GM18870 (cell line): Measurements from ENCODE around the gene HOMER2.
"Not testable (repeated sequence)": the region's sequence is repeated elsewhere in the genome, so short reads cannot be mapped to it uniquely, and the experiment has no call there.

Experiments used
- ATAC-seq: cut with Tn5 transposase; IDR thresholded peaks from one replicate; pipeline ENCODE4 v1.9.1; 2021; ENCODE audit warnings: moderate library complexity; ENCODE audit not compliant: unreplicated experiment

Gene HOMER2

DNA sequence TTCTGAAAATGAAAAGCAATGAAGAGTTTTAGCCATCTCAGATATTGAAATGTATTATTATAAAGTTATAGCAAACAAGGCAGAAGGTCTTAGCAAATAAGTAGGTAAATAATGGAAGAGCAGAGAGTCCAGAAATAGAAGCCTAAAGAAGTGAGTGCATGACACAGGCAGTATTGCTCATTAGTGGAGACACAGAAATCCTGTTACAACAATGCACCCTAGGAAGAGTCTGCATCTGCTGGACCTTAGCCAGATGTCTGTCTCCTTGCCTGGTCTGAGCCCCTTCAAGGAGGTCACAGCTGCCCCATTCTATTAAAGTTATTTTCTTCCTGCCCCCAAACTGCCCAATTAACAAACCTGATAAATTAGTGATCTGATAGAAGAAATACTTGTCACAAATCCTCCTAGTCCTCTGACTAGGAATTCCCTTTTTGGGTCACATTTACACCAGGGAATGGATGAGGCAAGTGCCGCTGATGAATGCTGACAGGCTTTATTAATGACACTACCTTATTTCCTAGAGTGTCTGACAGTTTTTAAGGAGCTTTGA, 51.9 kb downstream of the HOMER2 start:
- no peak for ATAC-seq

GRCh38 chr15:82898961-82899360, 53.6 kb downstream of the HOMER2 start:
- ATAC-seq, result no peak

DNA sequence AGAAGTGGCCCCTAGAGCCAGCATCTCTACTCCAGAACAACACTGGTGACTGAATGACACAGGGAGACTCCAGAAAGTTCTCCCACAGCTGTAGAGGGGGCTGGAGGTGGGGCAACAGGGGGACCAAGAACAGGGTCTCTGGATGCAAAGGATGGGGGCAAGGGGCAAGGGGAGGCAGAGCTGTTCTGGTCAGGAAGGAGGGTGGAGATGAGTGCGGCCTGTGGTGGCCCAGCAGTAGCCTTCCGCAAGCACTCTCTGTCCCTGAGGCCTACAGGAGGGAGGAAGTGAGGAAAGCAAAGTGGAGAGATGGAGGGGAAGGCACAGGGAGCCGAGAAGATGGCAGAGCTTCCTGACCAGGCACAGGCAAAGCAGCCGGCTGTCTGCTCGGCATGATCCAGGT, 56.5 kb downstream of the HOMER2 start:
- ATAC-seq, result no peak

DNA sequence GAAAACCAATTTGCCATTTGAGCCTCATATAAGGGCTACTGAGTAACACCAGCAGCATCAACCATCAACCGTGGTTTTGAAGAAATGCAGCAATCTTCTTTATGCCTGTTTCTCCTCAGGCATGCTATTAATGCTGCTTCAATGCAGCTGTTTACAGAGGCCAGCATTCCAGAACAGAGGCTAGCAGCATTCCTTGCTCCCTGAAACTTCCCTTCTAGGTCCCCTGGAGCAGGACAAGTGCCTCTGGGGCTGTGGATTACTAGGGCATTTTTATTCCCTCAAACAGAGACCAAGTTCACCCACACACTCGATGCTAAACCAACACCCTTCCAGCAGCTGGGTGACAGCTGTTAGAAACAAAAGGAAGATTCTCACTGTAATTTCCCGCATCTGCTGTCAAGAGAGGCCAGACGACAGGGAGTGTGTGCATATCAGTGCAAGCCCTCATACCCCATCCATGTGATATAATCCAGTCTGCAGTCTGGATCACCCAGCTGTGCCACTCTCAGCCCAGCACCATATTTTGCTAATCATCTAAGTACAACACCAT, 57.5 kb downstream of the HOMER2 start:
- no peak for ATAC-seq

DNA sequence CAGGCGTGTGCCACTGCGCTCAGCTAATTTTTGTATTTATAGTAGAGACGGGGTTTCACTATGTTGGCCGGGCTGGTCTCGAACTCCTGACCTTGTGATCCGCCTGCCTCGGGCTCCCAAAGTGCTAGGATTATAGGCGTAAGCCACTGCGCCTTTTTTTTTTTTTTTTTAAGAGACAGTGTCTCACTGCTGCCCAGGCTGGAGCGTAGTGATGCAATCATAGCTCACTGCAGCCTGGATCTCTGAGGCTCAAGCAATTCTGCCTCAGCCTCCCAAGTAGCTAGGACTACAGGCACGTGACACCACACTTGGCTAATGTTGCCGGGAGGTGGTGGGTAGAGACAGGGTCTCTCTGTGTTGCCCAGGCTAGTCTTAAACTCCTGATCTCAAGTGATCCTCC, 59.0 kb downstream of the HOMER2 start:
- not testable (repeated sequence) for ATAC-seq

GRCh38 chr15:82892573-82892972, 59.9 kb downstream of the HOMER2 start:
- ATAC-seq, result no peak

- ATAC-seq, result no peak
These were observed 61.5 kb downstream of the HOMER2 start for GRCh38 chr15:82890995-82891390.

GRCh38 chr15:82890338-82890994, 62.1 kb downstream of the HOMER2 start:
- no peak for ATAC-seq

GRCh38 chr15:82882273-82882928, 70.1 kb downstream of the HOMER2 start:
- ATAC-seq, result no peak

GRCh38 chr15:82881747-82882146, 70.8 kb downstream of the HOMER2 start:
- no peak for ATAC-seq

DNA sequence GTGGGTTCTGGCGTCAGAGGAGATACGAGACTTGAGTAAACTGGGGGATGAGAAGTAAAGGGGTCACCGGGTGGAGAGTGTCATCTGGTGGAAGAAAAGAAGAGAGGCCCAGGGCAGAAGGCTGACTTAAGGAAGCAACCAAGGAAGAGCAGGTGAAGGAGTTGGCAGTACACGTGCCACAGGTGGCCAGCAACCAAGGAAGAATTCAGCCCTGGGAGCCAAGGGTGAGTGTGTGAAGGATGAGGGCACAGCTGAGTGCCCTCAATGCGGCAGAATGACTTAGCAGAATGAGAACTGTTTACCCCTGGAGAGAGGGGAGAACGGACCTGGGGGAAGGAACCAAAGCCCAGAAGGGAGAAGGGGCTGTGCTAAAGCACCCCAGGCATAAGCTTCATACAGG, 71.8 kb downstream of the HOMER2 start:
- no peak for ATAC-seq

GRCh38 chr15:82878325-82878724, 74.2 kb downstream of the HOMER2 start:
- ATAC-seq, result no peak

GRCh38 chr15:82877825-82878224, 74.7 kb downstream of the HOMER2 start:
- ATAC-seq, result no peak

DNA sequence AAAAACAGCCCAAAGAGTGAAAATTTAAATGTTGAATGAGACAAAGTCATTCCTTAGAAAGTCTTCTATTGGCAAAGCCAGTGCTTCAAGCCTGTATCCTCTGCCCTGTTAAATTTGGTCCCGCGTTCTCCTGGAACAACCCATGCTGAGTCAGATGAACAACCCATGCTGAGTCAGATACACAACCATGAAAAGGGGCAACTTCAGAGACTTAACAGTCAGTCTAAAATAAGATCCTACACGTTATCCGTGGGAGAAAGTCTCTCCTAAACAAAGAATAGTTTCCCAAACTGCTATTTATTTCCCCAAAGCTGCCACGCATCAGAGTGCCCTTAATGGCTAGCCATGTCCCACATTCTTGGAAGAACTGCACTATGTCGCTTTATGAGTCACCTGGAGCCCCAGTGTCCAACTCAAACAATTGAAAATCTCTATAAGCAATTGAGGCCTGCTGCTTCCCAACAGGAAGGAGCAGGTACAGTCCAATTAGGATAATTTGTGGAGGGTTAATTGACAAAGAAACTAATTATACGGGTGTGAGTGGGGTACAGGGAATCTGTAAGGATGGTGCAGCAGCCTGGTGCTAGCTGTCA, 77.0 kb downstream of the HOMER2 start:
- ATAC-seq, result no peak

DNA sequence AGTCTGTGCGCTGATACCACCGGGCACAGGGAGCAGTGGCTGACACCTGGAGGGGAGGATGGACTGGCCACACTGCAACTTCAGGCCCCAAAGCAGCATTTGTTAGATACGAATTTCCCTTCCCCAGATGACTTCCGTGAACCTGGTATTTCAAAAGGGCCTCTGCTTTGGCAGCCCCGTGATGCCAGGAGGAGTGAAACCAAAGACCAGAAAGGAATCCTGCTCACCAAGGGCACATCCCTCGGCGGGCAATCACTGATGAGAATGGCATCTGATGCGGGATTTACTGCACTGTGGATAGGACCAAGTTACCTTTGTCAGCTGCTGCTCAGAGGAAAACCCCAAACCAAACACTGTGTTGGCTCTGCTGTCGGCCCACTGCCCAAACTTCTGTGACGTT, 77.6 kb downstream of the HOMER2 start:
- ATAC-seq, result no peak

GRCh38 chr15:82874267-82874666, 78.3 kb downstream of the HOMER2 start:
- ATAC-seq, result no peak

DNA sequence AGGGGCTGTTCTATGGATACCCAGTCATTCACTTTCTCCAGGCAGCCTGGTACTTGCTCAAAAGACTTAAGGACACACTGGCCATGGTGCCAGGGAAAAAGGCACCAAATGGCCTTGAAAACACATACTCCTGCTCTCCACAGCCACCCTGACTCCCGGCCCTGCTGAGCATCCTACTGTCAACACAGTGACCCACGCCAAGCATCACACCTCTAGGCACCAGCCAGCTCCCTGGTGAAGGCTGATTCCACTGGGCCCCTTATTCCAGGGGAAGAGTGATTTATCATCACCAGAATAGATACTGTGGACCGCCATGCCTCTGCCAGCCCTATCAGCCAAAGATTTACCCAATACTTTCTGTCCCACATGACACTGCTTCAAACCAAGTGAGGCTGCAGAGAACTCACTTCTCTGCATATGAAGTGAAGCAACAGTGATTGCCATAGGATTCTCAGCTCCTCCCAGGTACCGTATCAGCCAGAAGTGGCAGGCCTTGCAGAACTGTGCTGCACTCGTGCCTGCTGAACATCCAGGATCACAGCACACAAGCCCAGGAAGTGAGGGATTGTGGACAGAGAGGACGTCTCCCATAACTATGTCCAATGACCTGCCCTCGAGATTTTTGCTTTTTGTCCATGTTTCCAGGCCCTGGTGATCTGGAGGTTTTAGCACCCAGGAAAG, 79.4 kb downstream of the HOMER2 start:
- ATAC-seq, result no peak

GRCh38 chr15:82871832-82872484, 80.6 kb downstream of the HOMER2 start:
- ATAC-seq, result no peak

- ATAC-seq, result no peak
These were observed 81.2 kb downstream of the HOMER2 start for GRCh38 chr15:82871358-82871757.

- no peak for ATAC-seq
These were observed 81.7 kb downstream of the HOMER2 start for GRCh38 chr15:82870727-82871320.
